Neural cell (in vitro differentiated cells): ENCODE data around the gene EQTN. TPM values are rescaled to one million over a fixed set of nuclear protein-coding genes. Genes with fewer than 3 reads are reported as not detected.

ENCODE experiments used
- H2AFZ ChIP-seq: fragments of 200-600, 300-800 bp; sonication (generic), shearing (Covaris generic); 2 replicates; pipeline ENCODE4 v1.6.0; 2014; ENCODE audit warnings: low read depth, mild to moderate bottlenecking, antibody characterized with exemption, low read length, moderate library complexity
- H3F3A ChIP-seq: fragments of 200-600 bp; shearing (Covaris generic); 2 replicates; pipeline ENCODE4 v1.6.1; 2016; ENCODE audit warnings: mild to moderate bottlenecking, moderate library complexity, mixed read lengths, antibody characterized with exemption, low read length; ENCODE audit not compliant: insufficient read depth, poor library complexity, severe bottlenecking
- H3K27ac ChIP-seq: fragments of 200-600, 300-800 bp; sonication (generic), shearing (Covaris generic); 2 replicates; pipeline ENCODE4 v1.5.1; 2014; ENCODE audit warnings: mild to moderate bottlenecking, low read length, moderate library complexity
- H3K27me3 ChIP-seq: fragments of 300-800, 200-600 bp; sonication (generic), shearing (Covaris generic); 2 replicates; pipeline ENCODE4 v1.6.0; 2014; ENCODE audit warnings: mild to moderate bottlenecking, low read depth, low read length, moderate library complexity; ENCODE audit not compliant: insufficient read depth
- H3K36me3 ChIP-seq: fragments of 300-800, 200-600 bp; sonication (generic), shearing (Covaris generic); 2 replicates; pipeline ENCODE4 v1.5.1; 2014; ENCODE audit warnings: mild to moderate bottlenecking, antibody characterized with exemption, low read length, moderate library complexity; ENCODE audit not compliant: insufficient read depth
- H3K4me2 ChIP-seq: fragments of 300-800, 200-600 bp; sonication (generic), shearing (Covaris generic); 2 replicates; pipeline ENCODE4 v1.6.0; 2014; ENCODE audit warnings: mild to moderate bottlenecking, low read length
- H3K4me3 ChIP-seq: fragments of 300-800, 200-600 bp; sonication (generic), shearing (Covaris generic); 2 replicates; pipeline ENCODE4 v1.5.1; 2014; ENCODE audit warnings: mild to moderate bottlenecking, low read length, moderate library complexity
- H3K79me2 ChIP-seq: fragments of 200-600 bp; shearing (Covaris generic); replicated peaks from 2 replicates; pipeline ENCODE4 v1.6.0; 2014; ENCODE audit warnings: mild to moderate bottlenecking, low read length, moderate library complexity; ENCODE audit not compliant: insufficient read depth
- H3K9ac ChIP-seq: fragments of 300-800, 200-600 bp; sonication (generic), shearing (Covaris generic); 2 replicates; pipeline ENCODE4 v1.6.1; 2016; ENCODE audit warnings: mild to moderate bottlenecking, low read length, mixed read lengths
- H3K9me2 ChIP-seq: fragments of 200-600 bp; shearing (Covaris generic); 2 replicates; pipeline ENCODE4 v1.6.1; 2016; ENCODE audit warnings: mild to moderate bottlenecking, low read length, mixed read lengths; ENCODE audit not compliant: insufficient read depth
- H3K9me3 ChIP-seq: fragments of 200-600, 300-800 bp; sonication (generic), shearing (Covaris generic); 2 replicates; pipeline ENCODE4 v1.6.1; 2016; ENCODE audit warnings: mild to moderate bottlenecking, mixed run types, low read length, moderate library complexity, mixed read lengths
- H4K20me1 ChIP-seq: fragments of 200-600 bp; shearing (Covaris generic); 2 replicates; pipeline ENCODE4 v1.6.1; 2016; ENCODE audit warnings: mild to moderate bottlenecking, mixed run types; ENCODE audit not compliant: insufficient read depth
- EP300 ChIP-seq: fragments of 450-650 bp; conservative IDR thresholded peaks from 2 replicates; pipeline ENCODE4 v1.6.1; 2014; ENCODE audit warnings: antibody characterized with exemption, mild to moderate bottlenecking, moderate library complexity; ENCODE audit not compliant: poor library complexity, severe bottlenecking
- EZH2 ChIP-seq: fragments of 200-600, 300-800 bp; shearing (Covaris generic), sonication (generic); IDR thresholded peaks from 2 replicates; pipeline ENCODE4 v1.6.1; 2014; ENCODE audit warnings: antibody characterized with exemption, low read length, borderline replicate concordance, mild to moderate bottlenecking; ENCODE audit not compliant: insufficient read depth, poor library complexity, severe bottlenecking
- MXI1 ChIP-seq: fragments of 450-650 bp; conservative IDR thresholded peaks from 2 replicates; pipeline ENCODE4 v1.6.1; 2014; ENCODE audit warnings: antibody characterized with exemption, mild to moderate bottlenecking; ENCODE audit not compliant: poor library complexity, severe bottlenecking
- POLR2AphosphoS5 ChIP-seq: IDR thresholded peaks from 2 replicates; pipeline ENCODE4 v1.6.1; 2012
- RAD21 ChIP-seq: fragments of 450-650 bp; conservative IDR thresholded peaks from 2 replicates; pipeline ENCODE4 v1.6.1; 2014; ENCODE audit warnings: antibody characterized with exemption, mild to moderate bottlenecking, moderate library complexity
- SMC3 ChIP-seq: fragments of 450-650 bp; conservative IDR thresholded peaks from 2 replicates; pipeline ENCODE4 v1.6.1; 2014; ENCODE audit warnings: antibody characterized with exemption, mild to moderate bottlenecking, moderate library complexity; ENCODE audit not compliant: poor library complexity
- TAF1 ChIP-seq: IDR thresholded peaks from 2 replicates; pipeline ENCODE4 v1.6.1; 2012; ENCODE audit warnings: low read depth
- polyA plus RNA-seq: library from polyadenylated mRNA; depleted of rRNA; stranded (reverse); fragments of >200 nt; gene quantifications from 2 replicates; pipeline ENCODE4 v1.2.3, GENCODE V29; 2014
- TF ChIP-seq, protein P1 (sequence below): IDR thresholded peaks from 2 replicates; pipeline ENCODE4 v1.6.1; 2012; ENCODE audit warnings: borderline replicate concordance
- TF ChIP-seq, protein P2 (sequence below): fragments of 450-650 bp; IDR thresholded peaks from 2 replicates; pipeline ENCODE4 v1.5.1; 2014; ENCODE audit warnings: antibody characterized with exemption, mild to moderate bottlenecking, moderate library complexity; ENCODE audit not compliant: poor library complexity, severe bottlenecking

EQTN gene
- polyA plus RNA-seq, 1 donor from 2014 or later: not detected

DNA sequence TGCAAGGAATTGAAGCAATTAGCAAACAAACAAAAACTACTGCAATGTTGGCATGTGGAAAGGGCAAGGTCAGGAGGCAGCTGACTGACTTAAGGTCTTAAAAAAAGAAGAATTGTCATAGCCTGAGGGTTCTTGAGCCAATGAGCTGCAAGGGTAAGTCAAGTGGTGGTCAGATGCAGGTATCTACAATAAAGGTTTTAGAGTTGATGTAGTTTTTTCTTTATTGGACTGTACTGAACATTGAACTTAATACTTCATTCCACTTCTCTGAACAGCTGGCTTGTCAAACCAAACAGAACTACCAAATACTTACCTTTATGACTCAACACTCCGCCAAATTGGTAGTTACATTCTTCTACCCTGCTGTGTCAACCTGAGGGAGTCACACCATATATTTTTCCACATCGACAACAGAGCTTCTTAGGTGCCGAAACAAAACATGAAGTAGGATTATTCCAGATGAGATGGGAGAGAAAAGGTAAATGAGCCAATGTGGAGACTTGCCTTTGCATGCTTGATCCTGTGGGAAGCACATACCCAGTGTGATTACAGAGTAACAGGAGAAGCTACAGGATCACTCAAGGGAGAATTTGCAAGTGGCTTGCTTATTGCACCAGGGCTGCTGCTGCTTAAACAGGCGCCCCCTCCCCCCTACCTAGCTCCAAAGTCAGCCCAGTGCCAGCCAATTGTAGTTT is 35.3 kb downstream of the EQTN start:
- H3K9ac ChIP-seq: no peak overlapping the region
- no peak overlapping the region for H3K27ac ChIP-seq
- H3K27me3 ChIP-seq: no peaks in the 10 kb centered on the region
- TF ChIP-seq EP300: no peak
- no peak for TF ChIP-seq SMC3
- no peak for TF ChIP-seq MXI1
- no peak for TF ChIP-seq EZH2
- TF ChIP-seq POLR2AphosphoS5: no peak
- TF ChIP-seq, protein P1, sequence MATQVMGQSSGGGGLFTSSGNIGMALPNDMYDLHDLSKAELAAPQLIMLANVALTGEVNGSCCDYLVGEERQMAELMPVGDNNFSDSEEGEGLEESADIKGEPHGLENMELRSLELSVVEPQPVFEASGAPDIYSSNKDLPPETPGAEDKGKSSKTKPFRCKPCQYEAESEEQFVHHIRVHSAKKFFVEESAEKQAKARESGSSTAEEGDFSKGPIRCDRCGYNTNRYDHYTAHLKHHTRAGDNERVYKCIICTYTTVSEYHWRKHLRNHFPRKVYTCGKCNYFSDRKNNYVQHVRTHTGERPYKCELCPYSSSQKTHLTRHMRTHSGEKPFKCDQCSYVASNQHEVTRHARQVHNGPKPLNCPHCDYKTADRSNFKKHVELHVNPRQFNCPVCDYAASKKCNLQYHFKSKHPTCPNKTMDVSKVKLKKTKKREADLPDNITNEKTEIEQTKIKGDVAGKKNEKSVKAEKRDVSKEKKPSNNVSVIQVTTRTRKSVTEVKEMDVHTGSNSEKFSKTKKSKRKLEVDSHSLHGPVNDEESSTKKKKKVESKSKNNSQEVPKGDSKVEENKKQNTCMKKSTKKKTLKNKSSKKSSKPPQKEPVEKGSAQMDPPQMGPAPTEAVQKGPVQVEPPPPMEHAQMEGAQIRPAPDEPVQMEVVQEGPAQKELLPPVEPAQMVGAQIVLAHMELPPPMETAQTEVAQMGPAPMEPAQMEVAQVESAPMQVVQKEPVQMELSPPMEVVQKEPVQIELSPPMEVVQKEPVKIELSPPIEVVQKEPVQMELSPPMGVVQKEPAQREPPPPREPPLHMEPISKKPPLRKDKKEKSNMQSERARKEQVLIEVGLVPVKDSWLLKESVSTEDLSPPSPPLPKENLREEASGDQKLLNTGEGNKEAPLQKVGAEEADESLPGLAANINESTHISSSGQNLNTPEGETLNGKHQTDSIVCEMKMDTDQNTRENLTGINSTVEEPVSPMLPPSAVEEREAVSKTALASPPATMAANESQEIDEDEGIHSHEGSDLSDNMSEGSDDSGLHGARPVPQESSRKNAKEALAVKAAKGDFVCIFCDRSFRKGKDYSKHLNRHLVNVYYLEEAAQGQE: no peak
- no peak for TF ChIP-seq TAF1
- TF ChIP-seq RAD21: no peak
- TF ChIP-seq, protein P2, sequence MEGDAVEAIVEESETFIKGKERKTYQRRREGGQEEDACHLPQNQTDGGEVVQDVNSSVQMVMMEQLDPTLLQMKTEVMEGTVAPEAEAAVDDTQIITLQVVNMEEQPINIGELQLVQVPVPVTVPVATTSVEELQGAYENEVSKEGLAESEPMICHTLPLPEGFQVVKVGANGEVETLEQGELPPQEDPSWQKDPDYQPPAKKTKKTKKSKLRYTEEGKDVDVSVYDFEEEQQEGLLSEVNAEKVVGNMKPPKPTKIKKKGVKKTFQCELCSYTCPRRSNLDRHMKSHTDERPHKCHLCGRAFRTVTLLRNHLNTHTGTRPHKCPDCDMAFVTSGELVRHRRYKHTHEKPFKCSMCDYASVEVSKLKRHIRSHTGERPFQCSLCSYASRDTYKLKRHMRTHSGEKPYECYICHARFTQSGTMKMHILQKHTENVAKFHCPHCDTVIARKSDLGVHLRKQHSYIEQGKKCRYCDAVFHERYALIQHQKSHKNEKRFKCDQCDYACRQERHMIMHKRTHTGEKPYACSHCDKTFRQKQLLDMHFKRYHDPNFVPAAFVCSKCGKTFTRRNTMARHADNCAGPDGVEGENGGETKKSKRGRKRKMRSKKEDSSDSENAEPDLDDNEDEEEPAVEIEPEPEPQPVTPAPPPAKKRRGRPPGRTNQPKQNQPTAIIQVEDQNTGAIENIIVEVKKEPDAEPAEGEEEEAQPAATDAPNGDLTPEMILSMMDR: no peak
- no peaks in the 10 kb centered on the region for H3F3A ChIP-seq
- no peaks in the 10 kb centered on the region for H4K20me1 ChIP-seq
- H2AFZ ChIP-seq: no peak overlapping the region
- H3K79me2 ChIP-seq: no peaks in the 10 kb centered on the region
- H3K9me2 ChIP-seq: no peaks in the 10 kb centered on the region
- H3K36me3 ChIP-seq: no peaks in the 10 kb centered on the region
- H3K4me3 ChIP-seq: no peak overlapping the region
- no peak overlapping the region for H3K4me2 ChIP-seq
- no peaks in the 10 kb centered on the region for H3K9me3 ChIP-seq

DNA sequence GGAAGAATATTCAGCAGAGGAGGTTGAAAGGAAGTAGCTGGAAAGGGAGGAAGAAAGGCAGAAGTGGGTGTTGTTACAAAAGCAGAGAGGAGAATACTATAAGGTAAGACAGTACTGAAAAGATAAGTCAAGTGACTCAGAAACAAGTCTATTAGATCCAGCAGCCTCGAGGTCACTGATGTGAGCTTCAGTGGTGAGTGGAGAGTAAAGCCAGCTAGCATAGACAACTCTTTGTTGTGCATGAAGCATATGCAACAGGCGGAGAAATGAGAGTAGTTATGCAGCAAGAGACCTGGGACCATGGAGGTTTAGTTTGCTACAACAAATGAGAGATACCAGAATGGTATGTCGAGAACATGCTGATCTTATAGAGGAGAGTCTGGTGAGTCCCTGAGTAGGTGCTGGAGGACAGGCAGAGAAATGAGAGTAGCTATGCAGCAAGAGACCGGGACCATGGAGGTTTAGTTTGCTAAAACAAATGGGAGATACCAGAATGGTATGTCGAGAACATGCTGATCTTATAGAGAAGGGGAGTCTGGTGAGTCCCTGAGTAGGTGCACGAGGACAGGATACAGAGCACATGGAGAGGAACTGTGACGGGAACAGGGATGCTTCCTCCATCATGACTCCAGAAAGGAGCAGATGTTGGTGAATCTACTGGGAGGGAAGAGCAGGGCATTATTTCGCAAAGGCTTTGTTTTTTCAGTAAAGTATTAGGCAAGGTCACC is 36.0 kb downstream of the EQTN start:
- Histone ChIP-seq H3K27ac (no peak overlapping the region), H3K79me2 (no peaks in the 10 kb centered on the region), H3K9me3 (no peaks in the 10 kb centered on the region), H2AFZ (no peak overlapping the region), H3K27me3 (no peaks in the 10 kb centered on the region), H3K9me2 (no peaks in the 10 kb centered on the region), H3K4me2 (no peak overlapping the region), H3K4me3 (no peak overlapping the region), H4K20me1 (no peaks in the 10 kb centered on the region), H3K36me3 (no peaks in the 10 kb centered on the region), H3F3A (no peaks in the 10 kb centered on the region), H3K9ac (no peak overlapping the region)
- TF ChIP-seq, protein P2: no peak
- TF ChIP-seq EP300 (no peak), RAD21 (no peak), SMC3 (no peak)
- TF ChIP-seq, protein P1: no peak
